Esophagus squamous epithelium (tissue), 4 donors: ENCODE measurements around the gene NPPA.
A peak's percentile ranks its signal among the peaks of the same experiment; 100 is the strongest.

ENCODE experiments used
- CTCF ChIP-seq, 6 experiments: fragments of 450-650 bp in 4 of 6; fragments of 200-600 bp in 2 of 6; sonication (generic) in 2 of 6; IDR thresholded peaks; one replicate each; pipeline ENCODE4 v1.5.1; 2016 to 2019; ENCODE audit warnings: antibody characterized with exemption in 6 of 6, mild to moderate bottlenecking in 4 of 6, moderate library complexity in 4 of 6
- POLR2A ChIP-seq, 4 donors: fragments of 450-650 bp; IDR thresholded peaks; one replicate each; pipeline ENCODE4 v1.6.1; 2017; ENCODE audit warnings: antibody characterized with exemption in 4 of 4, mild to moderate bottlenecking in 4 of 4, moderate library complexity in 3 of 4

GRCh38 chr1:11802973-11803885 is 44.4 kb downstream of the NPPA start:
- TF ChIP-seq CTCF (IDR thresholded peaks at IDR 0.05) (peak in 1 of 6 experiments; percentile 3), POLR2A (IDR thresholded peaks at IDR 0.05) (peak in 2 of 4 donors; percentile 36 to 67)
